Spleen (tissue), 7 donors: ENCODE data around the gene RTBDN.

Experiments used
- CTCF ChIP-seq, 11 experiments: fragments of 200-600 bp in 7 of 11; fragments of 450-650 bp in 4 of 11; sonication (generic) in 4 of 11; IDR thresholded peaks in 8 of 11; conservative IDR thresholded peaks in 3 of 11; 1 replicate in 7 of 11; 2 replicates in 4 of 11; pipeline versions ENCODE4 v1.4.0 to v1.8.0; 2016 to 2021; ENCODE audit warnings: antibody characterized with exemption in 11 of 11, inconsistent platforms in 4 of 11, mild to moderate bottlenecking in 1 of 11
- POLR2AphosphoS5 ChIP-seq, 3 donors: sonication (generic); formaldehyde crosslinking; IDR thresholded peaks; one replicate each; pipeline ENCODE4 v1.5.1; 2017; ENCODE audit warnings: antibody characterized with exemption in 3 of 3
- donor health status: DM: no; HTN: no; CAD: no; lungs with moderate emphysema.
- donor health status: DM: no; HTN: no; CAD: no.
- donor health status: DM: no; HTN: no; CAD: no.

GRCh38 chr19:12784871-12785430 is 49.4 kb downstream of the RTBDN start:
- no peak for TF ChIP-seq CTCF (IDR thresholded peaks at IDR 0.05 in 8 of 11, conservative IDR thresholded peaks at IDR 0.05 in 3 of 11)
- no peak for TF ChIP-seq POLR2AphosphoS5 (IDR thresholded peaks at IDR 0.05)
